Astrocyte (in vitro differentiated cells and primary cell): ENCODE data around the gene FBXO3. TPM values are rescaled to one million over a fixed set of nuclear protein-coding genes. Genes with fewer than 3 reads are reported as not detected.
"Not testable (repeated sequence)": the region's sequence is repeated elsewhere in the genome, so short reads cannot be mapped to it uniquely, and the experiment has no call there.

ENCODE experiments used
- DNase-seq: peaks from one replicate; pipeline ENCODE4 v3.0.0-alpha.2; 2010; ENCODE audit warnings: low read depth
- FAIRE-seq: peaks from 2 replicates; lab custom pipeline; 2011; peaks lifted over from hg19 to GRCh38; lab: Jason Lieb, UNC
- H2AFZ ChIP-seq: 2 replicates; pipeline ENCODE4 v1.6.0; 2012; ENCODE audit warnings: low read depth, low read length, inconsistent platforms
- H3K27ac ChIP-seq: 2 replicates; pipeline ENCODE4 v1.5.1; 2011; ENCODE audit warnings: low read depth, low read length, inconsistent platforms
- H3K27me3 ChIP-seq: 2 replicates; pipeline ENCODE4 v1.6.0; 2011; ENCODE audit warnings: low read length, inconsistent platforms; ENCODE audit not compliant: insufficient read depth
- H3K36me3 ChIP-seq: 2 replicates; pipeline ENCODE4 v1.5.1; 2011; ENCODE audit warnings: low read length, inconsistent platforms; ENCODE audit not compliant: insufficient read depth
- H3K4me1 ChIP-seq: 2 replicates; pipeline ENCODE4 v1.5.1; 2011; ENCODE audit warnings: low read length, inconsistent platforms; ENCODE audit not compliant: insufficient read depth
- H3K4me2 ChIP-seq: 2 replicates; pipeline ENCODE4 v1.6.0; 2012; ENCODE audit warnings: low read length, inconsistent platforms
- H3K4me3 ChIP-seq: 2 replicates; pipeline ENCODE4 v1.5.1; 2011; ENCODE audit warnings: low read depth, mild to moderate bottlenecking, low read length, inconsistent platforms; ENCODE audit not compliant: insufficient read depth
- H3K79me2 ChIP-seq: 2 replicates; pipeline ENCODE4 v1.6.0; 2012; ENCODE audit warnings: mild to moderate bottlenecking, low read length, inconsistent platforms; ENCODE audit not compliant: insufficient read depth
- H3K9ac ChIP-seq: 2 replicates; pipeline ENCODE4 v1.6.0; 2012; ENCODE audit warnings: mild to moderate bottlenecking, low read length, inconsistent platforms
- H3K9me3 ChIP-seq: 2 replicates; pipeline ENCODE4 v1.5.1; 2012; ENCODE audit warnings: low read depth, mild to moderate bottlenecking, low read length, inconsistent platforms; ENCODE audit not compliant: insufficient read depth
- H4K20me1 ChIP-seq: 2 replicates; pipeline ENCODE4 v1.6.0; 2012; ENCODE audit warnings: low read length, inconsistent platforms; ENCODE audit not compliant: insufficient read depth
- H3K27ac Mint-ChIP-seq: one replicate; pipeline ENCODE4 v1.8.0; 2021; ENCODE audit warnings: mild to moderate bottlenecking, mixed read lengths; ENCODE audit not compliant: unreplicated experiment
- H3K27me3 Mint-ChIP-seq: one replicate; pipeline ENCODE4 v1.8.0; 2021; ENCODE audit warnings: low read depth, mixed read lengths; ENCODE audit not compliant: unreplicated experiment
- H3K36me3 Mint-ChIP-seq: one replicate; pipeline ENCODE4 v1.8.0; 2021; ENCODE audit warnings: low read depth, mixed read lengths; ENCODE audit not compliant: unreplicated experiment
- H3K4me1 Mint-ChIP-seq: one replicate; pipeline ENCODE4 v1.8.0; 2021; ENCODE audit warnings: low read depth, mixed read lengths; ENCODE audit not compliant: unreplicated experiment
- H3K4me3 Mint-ChIP-seq: one replicate; pipeline ENCODE4 v1.8.0; 2021; ENCODE audit warnings: mild to moderate bottlenecking, moderate library complexity, mixed read lengths; ENCODE audit not compliant: unreplicated experiment
- H3K9me3 Mint-ChIP-seq: one replicate; pipeline ENCODE4 v1.8.0; 2021; ENCODE audit warnings: mild to moderate bottlenecking, mixed read lengths; ENCODE audit not compliant: unreplicated experiment
- CTCF ChIP-seq: IDR thresholded peaks from 2 replicates; pipeline ENCODE4 v1.5.1; 2011; ENCODE audit warnings: low read depth, mild to moderate bottlenecking, inconsistent platforms, low read length, moderate library complexity; ENCODE audit not compliant: insufficient read depth
- EZH2 ChIP-seq: IDR thresholded peaks from 2 replicates; pipeline ENCODE4 v1.6.1; 2012; ENCODE audit warnings: mild to moderate bottlenecking, low read length, inconsistent platforms; ENCODE audit not compliant: insufficient read depth
- total RNA-seq: library from RNA; stranded (reverse); gene quantifications from 2 replicates; pipeline ENCODE4 v1.2.1, GENCODE V29; 2021

FBXO3 gene
- total RNA-seq, 1 donor from 2014 or later: 23.5 TPM

DNA sequence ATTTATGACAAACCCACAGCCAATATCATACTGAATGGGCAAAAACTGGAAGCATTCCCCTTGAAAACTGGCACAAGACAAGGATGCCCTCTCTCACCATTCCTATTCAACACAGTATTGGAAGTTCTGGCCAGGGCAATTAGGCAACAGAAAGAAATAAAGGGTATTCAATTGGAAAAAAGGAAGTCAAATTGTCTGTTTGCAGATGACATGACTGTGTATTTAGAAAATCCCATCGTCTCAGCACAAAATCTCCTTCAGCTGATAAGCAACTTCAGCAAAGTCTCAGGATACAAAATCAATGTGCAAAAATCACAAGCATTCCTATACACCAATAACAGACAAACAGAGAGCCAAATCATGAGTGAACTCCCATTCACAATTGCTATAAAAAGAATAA is 46.8 kb downstream of the FBXO3 start:
- H3K9me3 ChIP-seq: not testable (repeated sequence)

DNA sequence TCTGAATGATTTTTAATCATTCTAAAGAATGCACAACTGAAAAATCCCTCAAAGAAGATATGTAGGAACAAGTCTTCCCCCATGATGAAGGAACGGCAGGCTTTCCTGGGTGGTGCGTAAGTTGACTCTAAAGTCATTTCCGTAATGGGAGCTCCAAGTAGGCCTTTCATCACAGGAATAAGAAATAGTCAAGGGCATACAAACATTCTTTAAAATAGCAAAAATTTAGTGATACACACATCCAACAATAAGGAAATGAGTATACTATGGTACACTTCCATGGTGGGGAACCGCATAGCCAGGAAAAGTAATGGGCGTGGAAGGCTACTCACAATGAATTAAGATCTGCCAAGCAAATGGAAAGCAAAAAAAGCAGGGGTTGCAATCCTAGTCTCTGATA is 48.8 kb downstream of the FBXO3 start:
- no peak overlapping the region for H3K4me3 ChIP-seq
- H3K27me3 ChIP-seq: no peaks in the 10 kb centered on the region
- TF ChIP-seq CTCF (no peak), EZH2 (no peak)
- H3K79me2 ChIP-seq: peaks cover 95% of the 10 kb centered on the region
- peaks cover 50% of the 10 kb centered on the region for H3K4me1 ChIP-seq
- no peak for FAIRE-seq
- H3K4me2 ChIP-seq: no peak overlapping the region
- Mint-ChIP-seq H3K4me3 (no peak overlapping the region), H3K27me3 (no peaks in the 10 kb centered on the region), H3K36me3 (peaks cover 25% of the 10 kb centered on the region), H3K4me1 (peaks cover 65% of the 10 kb centered on the region), H3K9me3 (peaks cover 4% of the 10 kb centered on the region), H3K27ac (no peak overlapping the region)
- H3K27ac ChIP-seq: no peak overlapping the region
- H4K20me1 ChIP-seq: peaks cover 52% of the 10 kb centered on the region
- DNase-seq: no peak
- no peak overlapping the region for H3K9ac ChIP-seq
- peaks cover 9% of the 10 kb centered on the region for H3K36me3 ChIP-seq
- no peaks in the 10 kb centered on the region for H3K9me3 ChIP-seq
- no peak overlapping the region for H2AFZ ChIP-seq

More for the DNA sequence above, 46.8 kb downstream of the FBXO3 start:
- not testable (repeated sequence) for H2AFZ ChIP-seq, DNase-seq, H3K27ac Mint-ChIP-seq, H3K4me3 ChIP-seq, H3K4me3 Mint-ChIP-seq, H3K4me2 ChIP-seq, H3K27me3 ChIP-seq, H3K9ac ChIP-seq, H3K27me3 Mint-ChIP-seq, H3K9me3 Mint-ChIP-seq, FAIRE-seq, H3K27ac ChIP-seq
- peaks cover 58% of the 10 kb centered on the region for H4K20me1 ChIP-seq
- Mint-ChIP-seq H3K36me3 (peaks cover 17% of the 10 kb centered on the region), H3K4me1 (peaks cover 54% of the 10 kb centered on the region)
- peaks cover 96% of the 10 kb centered on the region for H3K79me2 ChIP-seq
- H3K4me1 ChIP-seq: peaks cover 30% of the 10 kb centered on the region
- peaks cover 14% of the 10 kb centered on the region for H3K36me3 ChIP-seq

- Histone ChIP-seq H4K20me1 (peaks cover 51% of the 10 kb centered on the region), H3K27ac (peak overlapping the region; percentile 98), H3K4me3 (no peak overlapping the region), H3K79me2 (peaks cover 95% of the 10 kb centered on the region), H3K4me1 (peaks cover 55% of the 10 kb centered on the region), H3K36me3 (peaks cover 13% of the 10 kb centered on the region), H3K9ac (peak overlapping the region; percentile 78), H2AFZ (no peak overlapping the region), H3K9me3 (no peaks in the 10 kb centered on the region), H3K27me3 (no peaks in the 10 kb centered on the region), H3K4me2 (peak overlapping the region; percentile 76)
- Mint-ChIP-seq H3K9me3 (peaks cover 4% of the 10 kb centered on the region), H3K36me3 (peaks cover 25% of the 10 kb centered on the region), H3K4me3 (no peak overlapping the region), H3K4me1 (peaks cover 71% of the 10 kb centered on the region), H3K27me3 (no peaks in the 10 kb centered on the region), H3K27ac (peak overlapping the region; percentile 89)
- DNase-seq: no peak
- TF ChIP-seq EZH2: no peak
- TF ChIP-seq CTCF: no peak
- FAIRE-seq: no peak
Measured at GRCh38 chr11:33724644-33725035, 49.7 kb downstream of the FBXO3 start.
